ENCODE data around the gene EYA4. TPM values are rescaled to one million over a fixed set of nuclear protein-coding genes. Genes with fewer than 3 reads are reported as not detected.

Gene EYA4
- total and polyA plus RNA-seq, 2 of the 4 experiments (the other 2 are of a cell fraction): 5.7 to 11.1 TPM

DNA sequence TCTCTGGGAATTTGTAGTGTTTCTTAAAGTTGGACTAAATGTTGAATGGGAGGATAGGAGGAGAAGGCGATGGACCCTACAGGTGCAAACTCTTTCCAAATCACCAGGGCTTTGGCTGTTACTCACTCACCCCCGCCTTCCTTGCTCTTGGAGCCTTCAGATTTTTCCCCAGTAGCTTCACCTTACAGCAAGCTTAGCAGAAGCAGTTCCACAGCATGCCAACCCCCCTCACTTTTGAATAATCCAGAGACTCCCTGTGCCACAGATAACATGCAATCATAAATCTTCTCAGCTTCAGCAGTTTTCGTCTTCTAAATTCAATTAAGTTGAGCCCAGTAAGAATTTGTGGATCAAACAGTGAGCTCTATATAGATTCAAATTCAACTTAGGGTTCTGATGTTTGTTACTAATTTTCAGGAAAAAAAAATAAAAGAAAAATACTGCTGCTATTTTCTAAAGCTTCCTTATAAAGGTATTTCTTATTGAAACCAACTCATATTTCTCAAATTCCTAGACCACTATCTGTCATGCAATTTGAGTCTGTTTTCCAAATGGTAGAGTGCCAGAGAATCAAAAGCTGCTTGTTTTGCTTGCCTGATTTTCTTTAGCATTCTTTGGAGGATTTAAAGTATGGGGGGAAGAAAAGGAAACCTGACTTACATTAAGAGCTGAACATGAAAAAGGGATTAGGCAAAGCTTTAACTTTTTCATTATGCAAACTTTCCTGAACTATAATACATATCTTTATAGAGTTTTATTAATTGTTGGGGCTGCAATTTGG is 166.4 kb downstream of the EYA4 start:
- Histone ChIP-seq H2BK15ac (ENCODE audit: low read depth, low read length) (no peak overlapping the region), H3K27ac (ENCODE audit: insufficient read depth, low read length) (no peak overlapping the region), H3K4ac (ENCODE audit: low read depth, low read length) (no peak overlapping the region), H3K23ac (ENCODE audit: low read depth, low read length) (no peak overlapping the region), H3K4me2 (ENCODE audit: low read depth, low read length) (no peak overlapping the region), H4K91ac (ENCODE audit: insufficient read depth, low read depth, low read length) (no peak overlapping the region), H2AK5ac (ENCODE audit: low read depth, low read length) (no peak overlapping the region), H3K14ac (replicated peaks; ENCODE audit: low read depth, low read length) (no peak overlapping the region), H4K8ac (ENCODE audit: low read depth in 2 of 2, low read length in 2 of 2) (no peak overlapping the region), H3K9me3 (ENCODE audit: control insufficient read depth, insufficient read depth, low read length) (no peaks in the 10 kb centered on the region), H3K4me3 (ENCODE audit: insufficient read depth, low read depth, low read length) (no peak overlapping the region), H3K56ac (ENCODE audit: extremely low read depth, insufficient read depth, low read length) (no peak overlapping the region), H4K20me1 (ENCODE audit: insufficient read depth, low read length) (no peaks in the 10 kb centered on the region), H2AFZ (replicated peaks; ENCODE audit: low read length, poor library complexity) (no peak overlapping the region), H4K5ac (ENCODE audit: low read depth, low read length) (no peak overlapping the region), H3K36me3 (ENCODE audit: control insufficient read depth, insufficient read depth, low read length) (no peaks in the 10 kb centered on the region), H2AK9ac (replicated peaks; ENCODE audit: low read depth, low read length, poor library complexity) (no peak overlapping the region), H3K18ac (ENCODE audit: low read depth, low read length) (no peak overlapping the region), H2BK20ac (ENCODE audit: low read depth, low read length) (no peak overlapping the region), H3K27me3 (ENCODE audit: control insufficient read depth, insufficient read depth, low read length) (no peaks in the 10 kb centered on the region), H3K79me1 (ENCODE audit: low read depth in 1 of 2, low read length in 2 of 2) (peaks cover 0 to 3% of the 10 kb centered on the region in 2 experiments; a peak in 1 of 4 replicates), H3K9me1 (ENCODE audit: insufficient read depth, low read length) (no peaks in the 10 kb centered on the region; the same call in 1 of the 2 replicates), H2BK120ac (ENCODE audit: low read depth, low read length) (no peak overlapping the region), H3K4me1 (ENCODE audit: control insufficient read depth, insufficient read depth, low read length) (0 out of 2 replicates have a peak, but pooled peaks cover 3% of the 10 kb centered on the region), H2BK5ac (ENCODE audit: low read depth, low read length, poor library complexity, severe bottlenecking) (no peak overlapping the region), H3K9ac (ENCODE audit: low read depth, low read length) (no peak overlapping the region)
- no peak for TF ChIP-seq POLR2A (IDR thresholded peaks at IDR 0.05; ENCODE audit: low read depth, low read length)
- no peak for TF ChIP-seq NFE2L2 (IDR thresholded peaks at IDR 0.05; ENCODE audit: low read depth, low read length)
- TF ChIP-seq CEBPB (IDR thresholded peaks at IDR 0.05; ENCODE audit: low read depth, low read length): no peak
- dilution Hi-C loops (cut with HindIII; ENCODE audit: low sequenced_read_pairs, unreplicated experiment): no loop called here
- in situ Hi-C loops (cut with MboI; ENCODE audit: low sequenced_read_pairs): no loop called here
- intact Hi-C loops (cut with micrococcal nuclease): loop anchor here (1.0 kb wide), 1 partner anchor 31 kb away; no protein-coding TSS in a partner anchor
- WGBS, 2 experiments (ENCODE audit: extremely low coverage in 2 of 2, insufficient read length in 1 of 2): 100% methylated on average over 1 of the region's 3 CpGs; no CpG with 5 or more reads in 1 of the 2 experiments
- ATAC-seq (ENCODE audit: low read depth): no peak
- CTCF ChIA-PET: no interaction called here
- DNase-seq: no peak
- BruUV-seq (replicated peaks): no TSS peak
- POLR2A ChIA-PET (ENCODE audit: unreplicated experiment): no interaction called here

All from IMR-90 (cell line).